PC-3 (cell line): ENCODE measurements around the gene C10orf71.

ENCODE experiments used
- EZH2 ChIP-seq: fragments of 300-600 bp; sonication (generic); IDR thresholded peaks from one replicate; pipeline ENCODE4 v1.6.1; 2017; ENCODE audit warnings: antibody characterized with exemption, mild to moderate bottlenecking, low read length; ENCODE audit not compliant: unreplicated experiment
- TF ChIP-seq, protein P1 (sequence below): fragments of 300-600 bp; sonication (generic); conservative IDR thresholded peaks from 2 replicates; pipeline ENCODE4 v1.5.1; 2017; ENCODE audit warnings: antibody characterized with exemption, low read depth, mild to moderate bottlenecking, low read length

GRCh38 chr10:49364747-49365146 lies 65.8 kb downstream of the C10orf71 start:
- TF ChIP-seq, protein P1, sequence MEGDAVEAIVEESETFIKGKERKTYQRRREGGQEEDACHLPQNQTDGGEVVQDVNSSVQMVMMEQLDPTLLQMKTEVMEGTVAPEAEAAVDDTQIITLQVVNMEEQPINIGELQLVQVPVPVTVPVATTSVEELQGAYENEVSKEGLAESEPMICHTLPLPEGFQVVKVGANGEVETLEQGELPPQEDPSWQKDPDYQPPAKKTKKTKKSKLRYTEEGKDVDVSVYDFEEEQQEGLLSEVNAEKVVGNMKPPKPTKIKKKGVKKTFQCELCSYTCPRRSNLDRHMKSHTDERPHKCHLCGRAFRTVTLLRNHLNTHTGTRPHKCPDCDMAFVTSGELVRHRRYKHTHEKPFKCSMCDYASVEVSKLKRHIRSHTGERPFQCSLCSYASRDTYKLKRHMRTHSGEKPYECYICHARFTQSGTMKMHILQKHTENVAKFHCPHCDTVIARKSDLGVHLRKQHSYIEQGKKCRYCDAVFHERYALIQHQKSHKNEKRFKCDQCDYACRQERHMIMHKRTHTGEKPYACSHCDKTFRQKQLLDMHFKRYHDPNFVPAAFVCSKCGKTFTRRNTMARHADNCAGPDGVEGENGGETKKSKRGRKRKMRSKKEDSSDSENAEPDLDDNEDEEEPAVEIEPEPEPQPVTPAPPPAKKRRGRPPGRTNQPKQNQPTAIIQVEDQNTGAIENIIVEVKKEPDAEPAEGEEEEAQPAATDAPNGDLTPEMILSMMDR = no peak
- TF ChIP-seq EZH2 = no peak
